Measurements from ENCODE around the gene PPARG.

The PPARG gene

GRCh38 chr3:12367346-12367745 lies 78.5 kb downstream of the PPARG start:
- no peak for DNase-seq (ENCODE audit: low read depth in 1 of 2, low spot score in 1 of 2)
- no peak overlapping the region for H3K4me3 ChIP-seq (replicated peaks; ENCODE audit: insufficient read depth, low read length)
- H3K27ac ChIP-seq (replicated peaks), result no peak overlapping the region
- no peaks in the 10 kb centered on the region for H3K27me3 ChIP-seq (ENCODE audit: insufficient read depth, poor library complexity, severe bottlenecking)
- TF ChIP-seq REST (IDR thresholded peaks at IDR 0.05; ENCODE audit: insufficient replicate concordance, low read depth), result no peak
- no peak for TF ChIP-seq GABPA (IDR thresholded peaks at IDR 0.05; ENCODE audit: low read depth)
- TF ChIP-seq CTCF (IDR thresholded peaks at IDR 0.05; ENCODE audit: insufficient read depth, low read length), result no peak
- TF ChIP-seq SPI1 (IDR thresholded peaks at IDR 0.05; ENCODE audit: borderline replicate concordance, low read depth), result no peak
- no peak for TF ChIP-seq POLR2AphosphoS5 (IDR thresholded peaks at IDR 0.05; ENCODE audit: low read depth)

GRCh38 chr3:12369029-12369428 lies 80.2 kb downstream of the PPARG start:
- Histone ChIP-seq H3K27ac (replicated peaks) (no peak overlapping the region), H3K27me3 (ENCODE audit: insufficient read depth, poor library complexity, severe bottlenecking) (no peaks in the 10 kb centered on the region), H3K4me3 (replicated peaks; ENCODE audit: insufficient read depth, low read length) (no peak overlapping the region)
- no peak for TF ChIP-seq CTCF (IDR thresholded peaks at IDR 0.05; ENCODE audit: insufficient read depth, low read length)
- TF ChIP-seq POLR2AphosphoS5 (IDR thresholded peaks at IDR 0.05; ENCODE audit: low read depth), result no peak
- TF ChIP-seq SPI1 (IDR thresholded peaks at IDR 0.05; ENCODE audit: borderline replicate concordance, low read depth), result no peak
- no peak for TF ChIP-seq GABPA (IDR thresholded peaks at IDR 0.05; ENCODE audit: low read depth)
- TF ChIP-seq REST (IDR thresholded peaks at IDR 0.05; ENCODE audit: insufficient replicate concordance, low read depth), result no peak
- no peak for DNase-seq (ENCODE audit: low read depth in 1 of 2, low spot score in 1 of 2)

GRCh38 chr3:12369598-12369997 lies 80.7 kb downstream of the PPARG start:
- DNase-seq (ENCODE audit: low read depth in 1 of 2, low spot score in 1 of 2), result no peak
- TF ChIP-seq POLR2AphosphoS5 (IDR thresholded peaks at IDR 0.05; ENCODE audit: low read depth) (no peak), CTCF (IDR thresholded peaks at IDR 0.05; ENCODE audit: insufficient read depth, low read length) (no peak), REST (IDR thresholded peaks at IDR 0.05; ENCODE audit: insufficient replicate concordance, low read depth) (no peak), GABPA (IDR thresholded peaks at IDR 0.05; ENCODE audit: low read depth) (no peak), SPI1 (IDR thresholded peaks at IDR 0.05; ENCODE audit: borderline replicate concordance, low read depth) (no peak)
- H3K27me3 ChIP-seq (ENCODE audit: insufficient read depth, poor library complexity, severe bottlenecking), result no peaks in the 10 kb centered on the region
- no peak overlapping the region for H3K4me3 ChIP-seq (replicated peaks; ENCODE audit: insufficient read depth, low read length)
- H3K27ac ChIP-seq (replicated peaks), result no peak overlapping the region
